GM12878 (cell line): ENCODE data around the gene ACSM6. TPM values are rescaled to one million over a fixed set of nuclear protein-coding genes. Genes with fewer than 3 reads are reported as not detected.
A peak's percentile ranks its signal among the peaks of the same experiment; 100 is the strongest.
"Not testable (repeated sequence)": the region's sequence is repeated elsewhere in the genome, so short reads cannot be mapped to it uniquely, and the experiment has no call there.

Experiments used
- ATAC-seq: fragments of 200-7000 bp; cut with Tn5 transposase; 3 replicates; pipeline ENCODE4 v1.9.1; 2020; ENCODE audit warnings: mild to moderate bottlenecking, moderate library complexity
- BruUV-seq: library from RNA; stranded (reverse); fragments of 400-500 nt; replicated peaks from 2 replicates; lab custom pipeline; 2021; lab: Mats Ljungman, UMichigan
- CTCF ChIA-PET: fragments of 300-600 bp; sonication (Branson Sonifier 250); formaldehyde crosslinking; extraction: SDS; loops from one replicate; lab custom pipeline; 2021; ENCODE audit warnings: inconsistent platforms; lab: Yijun Ruan, JAX
- POLR2A ChIA-PET: fragments of 350-600 bp; formaldehyde crosslinking; extraction: SDS; loops from one replicate; lab custom pipeline; 2021; ENCODE audit warnings: inconsistent platforms; lab: Charles Lee
- RAD21 ChIA-PET: fragments of 300-600 bp; sonication (Branson Sonifier 250); formaldehyde crosslinking; loops from one replicate; lab custom pipeline; 2023; ENCODE audit warnings: antibody characterized with exemption; ENCODE audit not compliant: unreplicated experiment; lab: Charles Lee
- SMC1A ChIA-PET: fragments of 300-600 bp; sonication (Branson Sonifier 250); formaldehyde crosslinking; loops from one replicate; lab custom pipeline; 2023; ENCODE audit not compliant: unreplicated experiment, uncharacterized antibody; lab: Charles Lee
- DNase-seq: peaks from one replicate; pipeline ENCODE4 v3.0.0-alpha.2; 2011; ENCODE audit warnings: low read depth, low spot score
- FAIRE-seq: peaks from 3 replicates; lab custom pipeline; 2011; peaks lifted over from hg19 to GRCh38; lab: Jason Lieb, UNC
- H2AFZ ChIP-seq: 2 replicates; pipeline ENCODE4 v1.6.0; 2011; ENCODE audit warnings: low read depth, low read length, control low read depth; ENCODE audit not compliant: control insufficient read depth
- H3K27ac ChIP-seq: 2 replicates; pipeline ENCODE4 v1.5.1; 2011; ENCODE audit warnings: control low read depth; ENCODE audit not compliant: control insufficient read depth, insufficient read depth
- H3K27me3 ChIP-seq, 2 experiments: replicated peaks in 1 of 2; 2 replicates each; pipeline versions ENCODE4 v1.6.0 to v1.6.1; 2011; ENCODE audit warnings: low read length in 1 of 2; ENCODE audit not compliant: control insufficient read depth in 2 of 2, insufficient read depth in 2 of 2
- H3K36me3 ChIP-seq, 2 experiments: 2 replicates each; pipeline ENCODE4 v1.5.1; 2011; ENCODE audit warnings: low read length in 1 of 2; ENCODE audit not compliant: control insufficient read depth in 2 of 2, insufficient read depth in 2 of 2
- H3K4me1 ChIP-seq: 2 replicates; pipeline ENCODE4 v1.6.1; 2011; ENCODE audit warnings: mild to moderate bottlenecking, low read length, moderate library complexity, mixed read lengths; ENCODE audit not compliant: control insufficient read depth, insufficient read depth
- H3K4me2 ChIP-seq: 2 replicates; pipeline ENCODE4 v1.6.0; 2011; ENCODE audit warnings: control low read depth; ENCODE audit not compliant: control insufficient read depth, insufficient read depth
- H3K4me3 ChIP-seq: fragments of 200-600 bp; sonication (generic); 2 replicates; pipeline ENCODE4 v1.5.1; 2016
- H3K79me2 ChIP-seq: 2 replicates; pipeline ENCODE4 v1.6.0; 2011; ENCODE audit warnings: low read length; ENCODE audit not compliant: control insufficient read depth, insufficient read depth
- H3K9ac ChIP-seq: 2 replicates; pipeline ENCODE4 v1.8.0; 2011; ENCODE audit warnings: low read length, control low read depth, mixed read lengths; ENCODE audit not compliant: control insufficient read depth, insufficient read depth
- H3K9me3 ChIP-seq: replicated peaks from 3 replicates; pipeline ENCODE4 v1.5.1; 2011; ENCODE audit warnings: mild to moderate bottlenecking, low read length; ENCODE audit not compliant: control insufficient read depth, insufficient read depth
- H4K20me1 ChIP-seq: 2 replicates; pipeline ENCODE4 v1.6.0; 2011; ENCODE audit not compliant: control insufficient read depth, insufficient read depth
- CBFB ChIP-seq: IDR thresholded peaks from 2 replicates; pipeline ENCODE4 v1.6.1; 2016; ENCODE audit warnings: antibody characterized with exemption, low read depth
- IKZF1 ChIP-seq: fragments of 450-650 bp; conservative IDR thresholded peaks from 2 replicates; pipeline ENCODE4 v1.6.1; 2017; ENCODE audit warnings: antibody characterized with exemption, mild to moderate bottlenecking
- NRF1 ChIP-seq: conservative IDR thresholded peaks from 2 replicates; pipeline ENCODE4 v1.6.1; 2011; ENCODE audit warnings: mild to moderate bottlenecking, low read depth, low read length, improper control_type of control experiment
- POLR2A ChIP-seq: IDR thresholded peaks from 2 replicates; pipeline ENCODE4 v1.6.1; 2011; ENCODE audit warnings: low read depth, mild to moderate bottlenecking, low read length
- POLR2AphosphoS5 ChIP-seq: IDR thresholded peaks from 2 replicates; pipeline ENCODE4 v1.6.1; 2011; ENCODE audit warnings: mild to moderate bottlenecking, low read length, inconsistent platforms
- POU2F2 ChIP-seq: IDR thresholded peaks from 3 replicates; pipeline ENCODE4 v1.6.1; 2011; ENCODE audit warnings: low read depth, mild to moderate bottlenecking, low read length, borderline replicate concordance
- SMAD5 ChIP-seq: IDR thresholded peaks from 2 replicates; pipeline ENCODE4 v1.6.1; 2016; ENCODE audit warnings: antibody characterized with exemption, low read depth
- TAF1 ChIP-seq: IDR thresholded peaks from 2 replicates; pipeline ENCODE4 v1.6.1; 2011; ENCODE audit warnings: mild to moderate bottlenecking, low read depth, low read length, borderline replicate concordance
- YY1 ChIP-seq: IDR thresholded peaks from 2 replicates; pipeline ENCODE4 v1.6.1; 2011; ENCODE audit warnings: low read depth, mild to moderate bottlenecking, low read length
- WGBS: methylation state at CpG from one replicate; pipeline ENCODE4 v1.1.6; 2016; ENCODE audit warnings: low lambda C conversion rate; ENCODE audit not compliant: insufficient replicate concordance, insufficient coverage; ENCODE audit errors: missing lambda C conversion rate; 5-methylcytosine and 5-hydroxymethylcytosine counted together
- in situ Hi-C: fragments of 300-500 bp; cut with MboI; formaldehyde crosslinking; loops from 9 replicates; pipeline ENCODE4 v1.14.3; 2018; ENCODE audit warnings: mixed read lengths
- intact Hi-C: fragments of 100-400 bp; cut with micrococcal nuclease; formaldehyde crosslinking; loops from one replicate; pipeline ENCODE4 v1.14.2; 2022; ENCODE audit not compliant: unreplicated experiment
- polyA plus RNA-seq, 11 experiments: library from polyadenylated mRNA; depleted of rRNA in 4 of 11; unstranded in 6 of 11; stranded (reverse) in 5 of 11; fragments of >200 nt; fragmentation: Nextera tagmentation in 4 of 11; fragmentation: Illumina TruSeq in 1 of 11; extraction: Ambion mirVana in 4 of 11; extraction: Trizol in 1 of 11; gene quantifications; 1 replicate in 1 of 11; 2 replicates in 10 of 11; pipeline versions ENCODE4 v1.2.1 to v1.2.3, GENCODE V29; 2011 to 2016; ENCODE audit warnings: inconsistent platforms in 2 of 11, missing spikeins in 2 of 11, low read depth in 1 of 11
- total RNA-seq, 4 experiments: library from RNA; depleted of rRNA in 3 of 4; stranded (reverse); fragments of >200 nt in 3 of 4; fragmentation: Illumina TruSeq in 1 of 4; extraction: Trizol in 1 of 4; gene quantifications; 2 replicates each; pipeline versions ENCODE4 v1.2.1 to v1.2.3, GENCODE V29; 2013 to 2021
- TF ChIP-seq, protein P1 (sequence below): fragments of 450-650 bp; IDR thresholded peaks from 2 replicates; pipeline ENCODE4 v1.6.1; 2017; ENCODE audit warnings: mild to moderate bottlenecking, moderate library complexity
- TF ChIP-seq, protein P2 (sequence below): fragments of 450-650 bp; IDR thresholded peaks from 2 replicates; pipeline ENCODE4 v1.6.1; 2016; ENCODE audit warnings: mild to moderate bottlenecking

Gene ACSM6
- total and polyA plus RNA-seq, 10 of the 15 experiments (the other 5 are each of a cell fraction or from before 2014, with no cell fraction given): 0.06 to 0.21 (median 0.20) TPM; not detected in 7

DNA sequence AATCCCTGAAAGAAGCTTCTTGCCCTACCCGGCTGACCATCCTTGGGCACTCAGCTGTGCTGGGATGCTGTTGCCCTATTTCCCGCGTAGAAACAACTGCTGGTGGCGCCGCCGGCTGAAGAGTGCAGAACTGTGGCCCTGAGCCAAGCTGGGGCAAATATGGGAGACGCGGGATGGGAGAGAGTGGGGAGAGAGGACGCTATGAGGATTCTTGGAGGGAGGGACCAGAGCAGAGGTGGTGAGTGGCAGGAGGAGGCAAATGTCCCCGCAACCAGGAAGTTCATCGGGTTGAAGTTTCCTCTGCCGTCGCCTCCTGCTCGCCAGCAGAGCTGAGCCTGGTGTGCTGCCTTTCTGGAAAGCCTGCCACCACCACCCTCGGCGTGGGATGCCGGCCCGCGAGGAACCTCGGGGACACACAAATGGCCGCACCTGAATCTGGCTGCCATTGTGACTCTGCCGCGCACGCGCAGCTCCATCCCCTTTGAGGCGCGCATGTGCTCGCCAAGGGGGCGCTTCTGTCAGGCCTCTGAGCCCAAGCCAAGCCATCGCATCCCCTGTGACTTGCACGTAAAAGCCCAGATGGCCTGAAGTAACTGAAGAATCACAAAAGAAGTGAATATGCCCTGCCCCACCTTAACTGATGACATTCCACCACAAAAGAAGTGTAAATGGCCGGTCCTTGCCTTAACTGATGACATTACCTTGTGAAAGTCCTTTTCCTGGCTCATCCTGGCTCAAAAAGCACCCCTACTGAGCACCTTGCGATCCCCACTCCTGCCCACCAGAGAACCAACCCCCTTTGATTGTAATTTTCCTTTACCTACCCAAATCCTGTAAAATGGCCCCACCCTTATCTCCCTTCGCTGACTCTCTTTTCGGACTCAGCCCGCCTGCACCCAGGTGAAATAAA, 36.9 kb downstream of the ACSM6 start:
- in situ Hi-C loops, H3K9me3 ChIP-seq, H3K79me2 ChIP-seq, RAD21 ChIA-PET, H3K27me3 ChIP-seq, DNase-seq, POLR2A ChIA-PET, H4K20me1 ChIP-seq, intact Hi-C loops, FAIRE-seq: not testable (repeated sequence)
- Histone ChIP-seq H3K36me3 (peaks cover 9 to 17% of the 10 kb centered on the region in 2 experiments), H3K9ac (peak overlapping the region; percentile 76), H3K4me3 (peak overlapping the region; percentile 69), H2AFZ (peak overlapping the region; percentile 99), H3K27ac (peak overlapping the region; percentile 71), H3K4me2 (peak overlapping the region; percentile 99), H3K4me1 (peaks cover 14% of the 10 kb centered on the region)
- ChIA-PET CTCF (interaction anchor here (1.4 kb wide), 1 partner anchor 131 kb away, joined by 5 read pairs; no protein-coding TSS in a partner anchor), SMC1A (interaction anchor here (1.0 to 1.4 kb wide), 2 partner anchors 11 to 16 kb away, joined by 3 to 4 read pairs; no protein-coding TSS in a partner anchor)
- peak; percentile 84 for ATAC-seq
- WGBS: 49% methylated on average over 36 of the region's 36 CpGs
- BruUV-seq: TSS peak; percentile 43
- 0 out of 2 replicates have a peak, but pooled peaks have one; percentile 33 for TF ChIP-seq SMAD5
- peak; percentile 50; the same call in 1 of the 2 replicates for TF ChIP-seq TAF1
- peak; percentile 95 for TF ChIP-seq YY1
- peak; percentile 27; the same call in 1 of the 3 replicates for TF ChIP-seq POU2F2
- peak; percentile 57 for TF ChIP-seq NRF1
- TF ChIP-seq, protein P1, sequence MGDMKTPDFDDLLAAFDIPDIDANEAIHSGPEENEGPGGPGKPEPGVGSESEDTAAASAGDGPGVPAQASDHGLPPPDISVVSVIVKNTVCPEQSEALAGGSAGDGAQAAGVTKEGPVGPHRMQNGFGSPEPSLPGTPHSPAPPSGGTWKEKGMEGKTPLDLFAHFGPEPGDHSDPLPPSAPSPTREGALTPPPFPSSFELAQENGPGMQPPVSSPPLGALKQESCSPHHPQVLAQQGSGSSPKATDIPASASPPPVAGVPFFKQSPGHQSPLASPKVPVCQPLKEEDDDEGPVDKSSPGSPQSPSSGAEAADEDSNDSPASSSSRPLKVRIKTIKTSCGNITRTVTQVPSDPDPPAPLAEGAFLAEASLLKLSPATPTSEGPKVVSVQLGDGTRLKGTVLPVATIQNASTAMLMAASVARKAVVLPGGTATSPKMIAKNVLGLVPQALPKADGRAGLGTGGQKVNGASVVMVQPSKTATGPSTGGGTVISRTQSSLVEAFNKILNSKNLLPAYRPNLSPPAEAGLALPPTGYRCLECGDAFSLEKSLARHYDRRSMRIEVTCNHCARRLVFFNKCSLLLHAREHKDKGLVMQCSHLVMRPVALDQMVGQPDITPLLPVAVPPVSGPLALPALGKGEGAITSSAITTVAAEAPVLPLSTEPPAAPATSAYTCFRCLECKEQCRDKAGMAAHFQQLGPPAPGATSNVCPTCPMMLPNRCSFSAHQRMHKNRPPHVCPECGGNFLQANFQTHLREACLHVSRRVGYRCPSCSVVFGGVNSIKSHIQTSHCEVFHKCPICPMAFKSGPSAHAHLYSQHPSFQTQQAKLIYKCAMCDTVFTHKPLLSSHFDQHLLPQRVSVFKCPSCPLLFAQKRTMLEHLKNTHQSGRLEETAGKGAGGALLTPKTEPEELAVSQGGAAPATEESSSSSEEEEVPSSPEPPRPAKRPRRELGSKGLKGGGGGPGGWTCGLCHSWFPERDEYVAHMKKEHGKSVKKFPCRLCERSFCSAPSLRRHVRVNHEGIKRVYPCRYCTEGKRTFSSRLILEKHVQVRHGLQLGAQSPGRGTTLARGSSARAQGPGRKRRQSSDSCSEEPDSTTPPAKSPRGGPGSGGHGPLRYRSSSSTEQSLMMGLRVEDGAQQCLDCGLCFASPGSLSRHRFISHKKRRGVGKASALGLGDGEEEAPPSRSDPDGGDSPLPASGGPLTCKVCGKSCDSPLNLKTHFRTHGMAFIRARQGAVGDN: peak; percentile 90
- TF ChIP-seq, protein P2, sequence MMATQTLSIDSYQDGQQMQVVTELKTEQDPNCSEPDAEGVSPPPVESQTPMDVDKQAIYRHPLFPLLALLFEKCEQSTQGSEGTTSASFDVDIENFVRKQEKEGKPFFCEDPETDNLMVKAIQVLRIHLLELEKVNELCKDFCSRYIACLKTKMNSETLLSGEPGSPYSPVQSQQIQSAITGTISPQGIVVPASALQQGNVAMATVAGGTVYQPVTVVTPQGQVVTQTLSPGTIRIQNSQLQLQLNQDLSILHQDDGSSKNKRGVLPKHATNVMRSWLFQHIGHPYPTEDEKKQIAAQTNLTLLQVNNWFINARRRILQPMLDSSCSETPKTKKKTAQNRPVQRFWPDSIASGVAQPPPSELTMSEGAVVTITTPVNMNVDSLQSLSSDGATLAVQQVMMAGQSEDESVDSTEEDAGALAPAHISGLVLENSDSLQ: peak; percentile 74
- peak; percentile 54; the same call in 1 of the 2 replicates for TF ChIP-seq CBFB
- peak; percentile 72 for TF ChIP-seq POLR2AphosphoS5
- peak; percentile 93 for TF ChIP-seq POLR2A
- 0 out of 2 replicates have a peak, but pooled peaks have one; percentile 29 for TF ChIP-seq IKZF1
- TF ChIP-seq, all 136 proteins: peak for 11; not testable (repeated sequence) for 125
